Urothelium cell line (cell line): ENCODE data around the gene RECK.

Experiments
- DNase-seq: peaks from one replicate; pipeline ENCODE4 v3.0.0; 2011; ENCODE audit warnings: low spot score, mixed read lengths
- FAIRE-seq: peaks from 2 replicates; lab custom pipeline; 2011; peaks lifted over from hg19 to GRCh38; lab: Jason Lieb, UNC

RECK gene

DNA sequence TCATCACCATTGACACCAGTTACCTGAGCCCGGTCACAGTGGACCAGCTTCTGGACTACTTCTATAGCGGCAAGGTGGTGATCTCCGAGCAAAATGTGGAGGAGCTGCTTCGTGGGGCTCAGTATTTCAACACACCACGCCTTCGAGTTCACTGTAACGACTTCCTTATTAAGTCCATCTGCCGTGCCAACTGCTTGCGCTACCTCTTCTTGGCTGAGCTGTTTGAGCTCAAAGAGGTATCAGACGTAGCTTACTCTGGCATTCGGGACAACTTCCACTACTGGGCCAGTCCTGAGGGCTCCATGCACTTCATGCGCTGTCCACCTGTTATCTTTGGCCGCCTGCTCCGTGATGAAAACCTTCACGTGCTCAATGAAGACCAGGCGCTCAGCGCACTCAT is 133.0 kb downstream of the RECK start:
- FAIRE-seq = no peak
- DNase-seq = no peak

DNA sequence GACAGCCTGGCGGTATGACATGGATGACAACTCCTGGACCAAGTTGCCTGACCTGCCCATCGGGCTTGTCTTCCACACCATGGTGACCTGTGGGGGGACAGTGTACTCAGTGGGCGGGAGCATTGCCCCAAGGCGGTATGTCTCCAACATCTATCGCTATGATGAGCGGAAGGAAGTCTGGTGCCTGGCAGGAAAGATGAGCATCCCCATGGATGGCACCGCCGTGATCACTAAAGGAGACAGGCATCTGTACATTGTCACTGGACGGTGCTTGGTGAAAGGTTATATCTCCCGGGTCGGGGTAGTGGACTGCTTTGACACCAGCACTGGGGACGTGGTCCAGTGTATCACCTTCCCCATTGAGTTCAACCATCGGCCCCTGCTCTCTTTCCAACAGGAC is 133.8 kb downstream of the RECK start:
- no peak for FAIRE-seq
- no peak for DNase-seq

DNA sequence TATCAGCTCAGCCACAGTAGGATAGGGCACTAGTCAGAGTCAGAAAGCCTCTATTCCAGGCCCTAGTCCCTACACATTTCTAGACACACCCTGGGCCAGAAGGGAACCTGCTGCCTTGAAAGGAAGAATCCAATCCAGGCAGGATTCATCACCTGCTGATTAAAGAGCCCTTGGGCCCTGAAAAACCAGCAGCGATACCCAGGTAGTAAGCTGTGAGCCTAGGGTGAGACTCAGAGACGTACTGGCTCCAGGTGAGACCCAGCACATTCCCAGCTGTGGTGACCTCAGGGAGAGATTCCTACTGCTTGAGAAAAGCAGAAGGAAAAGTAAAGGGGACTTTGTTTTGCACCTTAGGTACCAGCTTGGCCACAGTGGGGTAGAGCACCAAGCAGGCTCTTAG is 137.1 kb downstream of the RECK start:
- DNase-seq = no peak
- FAIRE-seq = no peak
